TTC549 (cell line): ENCODE measurements around the gene ISM1.

Source experiments
- FAIRE-seq: peaks from 2 replicates; lab custom pipeline; 2012; peaks lifted over from hg19 to GRCh38; lab: Jason Lieb, UNC

The ISM1 gene

GRCh38 chr20:13256606-13257005, 35.5 kb downstream of the ISM1 start:
- no peak for FAIRE-seq

DNA sequence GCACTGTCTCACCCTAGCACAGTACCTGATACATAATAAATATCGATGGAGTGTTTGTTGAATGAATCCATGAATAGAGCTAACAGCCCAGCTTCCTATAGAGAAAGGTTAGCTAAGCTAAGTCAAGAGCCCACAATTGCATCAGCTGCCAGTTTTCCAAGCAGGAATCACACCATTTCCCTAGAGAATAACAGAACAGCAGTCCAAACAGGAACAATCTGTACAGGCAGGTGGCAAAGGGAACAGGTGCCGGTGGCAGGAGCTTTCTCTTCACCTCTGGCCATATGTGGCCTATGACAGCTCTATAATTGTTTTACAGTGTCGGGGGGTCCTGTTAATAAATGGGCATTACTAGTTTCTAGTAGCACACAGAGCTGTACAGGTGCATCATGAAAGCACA, 38.8 kb downstream of the ISM1 start:
- no peak for FAIRE-seq

- FAIRE-seq = no peak
Observed at GRCh38 chr20:13260650-13261279, 39.7 kb downstream of the ISM1 start.

GRCh38 chr20:13261460-13262301, 40.6 kb downstream of the ISM1 start:
- FAIRE-seq = no peak

DNA sequence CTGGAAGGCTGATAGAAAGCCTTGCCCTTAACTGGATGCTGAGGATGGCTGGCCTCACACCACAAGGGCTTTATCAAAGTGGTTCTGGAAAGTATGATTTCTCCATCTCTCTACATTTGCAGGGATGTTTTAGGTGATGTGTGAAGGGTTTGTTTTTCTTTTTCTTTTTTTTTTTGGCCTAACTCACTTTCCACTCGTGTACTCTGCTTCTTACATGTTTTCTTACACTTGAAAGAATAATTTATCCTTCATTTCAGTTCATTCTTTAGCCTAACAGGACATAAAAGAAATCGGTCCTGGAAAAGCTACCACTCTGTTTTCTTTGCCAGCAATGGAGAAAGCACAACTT, 41.2 kb downstream of the ISM1 start:
- FAIRE-seq = no peak

- FAIRE-seq = no peak
Observed at GRCh38 chr20:13262671-13263360, 41.7 kb downstream of the ISM1 start.

DNA sequence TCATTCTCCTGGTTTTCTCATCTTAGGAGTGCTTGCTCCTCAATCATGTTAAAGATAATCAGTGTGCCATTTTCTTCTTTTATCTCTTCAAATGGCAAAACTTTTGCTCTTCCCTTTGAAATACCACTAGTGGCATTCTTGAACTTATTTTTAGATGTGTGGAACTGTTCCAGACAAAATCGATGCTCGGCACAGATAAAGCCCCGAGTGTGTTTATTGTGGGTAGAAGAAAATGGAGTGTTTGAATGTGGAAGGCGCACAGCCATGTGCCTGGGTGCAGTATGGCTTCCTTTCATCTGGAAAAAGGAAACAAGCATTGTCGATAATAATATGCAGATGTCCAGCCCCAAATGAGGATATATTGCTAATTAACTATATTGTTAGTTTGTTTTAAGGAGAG, 42.4 kb downstream of the ISM1 start:
- FAIRE-seq = no peak

DNA sequence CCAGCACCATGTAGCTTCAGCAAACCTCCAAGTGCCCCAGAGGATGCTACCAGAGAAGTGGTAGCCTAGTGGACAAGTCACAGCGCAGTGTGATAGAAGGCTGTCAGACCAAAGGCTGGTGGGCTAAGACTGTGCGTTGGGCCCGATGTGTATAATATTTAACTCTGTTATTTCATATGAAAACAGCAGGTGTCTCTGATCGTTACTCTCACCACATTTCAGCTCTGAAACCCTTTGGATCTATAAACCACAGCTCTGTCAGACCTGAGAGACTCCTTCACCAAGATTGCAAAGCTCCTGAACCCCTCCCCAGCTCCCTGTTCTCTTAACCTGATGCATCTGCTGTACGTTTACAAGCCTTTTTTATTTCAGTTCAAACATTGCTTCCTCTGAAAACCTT, 43.8 kb downstream of the ISM1 start:
- no peak for FAIRE-seq

- no peak for FAIRE-seq
Observed at GRCh38 chr20:13265941-13266340, 44.9 kb downstream of the ISM1 start.

DNA sequence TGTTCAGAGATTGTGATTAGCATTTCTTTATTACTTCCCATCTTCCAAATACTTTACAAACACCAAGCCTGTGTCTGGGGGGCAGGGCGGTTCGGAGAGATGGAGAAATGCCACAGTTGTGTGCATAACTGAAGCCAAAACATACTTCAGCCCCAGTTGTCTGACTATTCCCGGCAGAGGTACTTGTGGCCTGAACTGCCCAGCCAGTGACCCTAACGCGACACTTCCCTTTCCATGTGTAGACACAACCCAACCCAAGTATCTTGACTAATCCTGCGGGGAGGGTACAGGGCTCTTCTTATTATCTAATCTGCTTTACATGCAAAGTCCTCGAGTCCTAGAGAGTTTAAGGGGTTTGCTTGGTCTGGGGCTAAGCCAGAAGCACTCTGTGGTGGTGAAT, 46.2 kb downstream of the ISM1 start:
- no peak for FAIRE-seq

- no peak for FAIRE-seq
Observed at GRCh38 chr20:13268953-13269352, 47.9 kb downstream of the ISM1 start.

DNA sequence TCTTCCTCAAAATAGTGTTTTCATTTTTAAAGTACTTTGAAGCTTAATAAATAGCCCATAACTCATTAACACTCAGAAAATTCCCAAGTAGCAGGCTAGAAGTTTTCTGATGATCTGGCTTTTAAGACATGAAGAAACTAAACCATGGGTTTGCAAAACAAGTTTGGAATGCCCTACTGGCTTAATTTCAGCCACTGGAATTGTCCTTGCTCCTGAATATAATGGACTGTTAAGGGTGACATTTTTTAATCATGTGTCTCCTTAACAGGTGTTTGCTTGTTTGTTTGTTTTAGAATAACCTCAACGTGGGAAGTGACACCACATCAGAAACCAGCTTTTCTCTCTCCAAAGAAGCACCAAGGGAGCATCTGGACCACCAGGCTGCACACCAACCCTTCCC, 49.1 kb downstream of the ISM1 start:
- FAIRE-seq = no peak

- FAIRE-seq = no peak
Observed at GRCh38 chr20:13271098-13271497, 50.0 kb downstream of the ISM1 start.

- FAIRE-seq = no peak
Observed at GRCh38 chr20:13271977-13272975, 51.2 kb downstream of the ISM1 start.

- FAIRE-seq = no peak
Observed at GRCh38 chr20:13274275-13274861, 53.3 kb downstream of the ISM1 start.

GRCh38 chr20:13276945-13277541, 56.0 kb downstream of the ISM1 start:
- no peak for FAIRE-seq

GRCh38 chr20:13277663-13278295, 56.7 kb downstream of the ISM1 start:
- no peak for FAIRE-seq

- FAIRE-seq = no peak
Observed at GRCh38 chr20:13278812-13279570, 57.9 kb downstream of the ISM1 start.

DNA sequence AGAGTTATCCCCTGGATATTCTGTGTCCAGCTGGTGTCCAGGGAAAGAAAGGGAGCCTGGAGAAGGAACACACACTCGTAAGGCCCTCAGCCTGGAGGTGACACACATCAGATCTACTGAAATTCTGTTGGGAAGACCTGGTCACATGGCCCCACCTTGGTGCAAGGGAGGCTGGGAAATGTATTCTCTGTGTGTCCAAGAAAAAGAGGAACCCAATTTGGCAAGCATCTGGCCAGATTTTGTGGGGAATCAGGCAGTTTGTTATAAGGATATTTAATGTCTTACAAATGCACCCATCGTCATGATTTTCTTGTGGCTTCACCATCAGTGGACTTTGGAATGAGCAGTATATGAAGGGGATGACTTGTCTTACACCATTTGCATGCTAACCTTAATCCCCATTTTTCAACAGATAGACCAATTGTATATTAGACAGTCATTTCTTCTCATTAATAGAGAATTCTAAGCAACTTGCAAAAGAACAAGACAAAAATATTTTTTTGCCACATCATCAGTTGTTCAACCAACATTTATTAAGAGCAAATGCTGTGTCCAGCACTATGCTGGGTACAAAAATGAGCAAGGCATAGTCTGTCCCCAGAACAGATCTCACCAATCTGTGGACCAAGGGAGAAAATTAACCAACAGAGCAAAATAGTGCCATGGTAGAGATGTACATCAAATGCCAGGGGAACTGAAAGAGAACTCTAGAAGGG, 59.7 kb downstream of the ISM1 start:
- FAIRE-seq = no peak
